Loucy (cell line): ENCODE data around the gene SRGAP1.

Experiments
- CTCF ChIP-seq: fragments of 200-600 bp; sonication (generic); conservative IDR thresholded peaks from 2 replicates; pipeline ENCODE4 v1.5.1; 2014; ENCODE audit warnings: mild to moderate bottlenecking, antibody characterized with exemption, low read length
- EZH2phosphoT487 ChIP-seq: fragments of 200-600 bp; IDR thresholded peaks from 2 replicates; pipeline ENCODE4 v1.6.1; 2018; ENCODE audit warnings: antibody characterized with exemption, mild to moderate bottlenecking, moderate library complexity, borderline replicate concordance

GRCh38 chr12:63875703-63876102, 31.2 kb downstream of the SRGAP1 start:
- TF ChIP-seq CTCF, result no peak
- no peak for TF ChIP-seq EZH2phosphoT487
